Small intestine (tissue), 7 donors: ENCODE data around the gene S1PR2. TPM values are rescaled to one million over a fixed set of nuclear protein-coding genes. Genes with fewer than 3 reads are reported as not detected.
"Not testable (repeated sequence)": the region's sequence is repeated elsewhere in the genome, so short reads cannot be mapped to it uniquely, and the experiment has no call there.

Experiments
- DNase-seq, 2 donors: peaks; one replicate each; pipeline versions ENCODE4 v3.0.0 to v3.0.0-alpha.2; 2013
- FAIRE-seq: peaks from 2 replicates; lab custom pipeline; 2012; peaks lifted over from hg19 to GRCh38; lab: Jason Lieb, UNC
- H3K27ac ChIP-seq, 3 donors: one replicate each; pipeline ENCODE4 v1.5.1; 2013; ENCODE audit warnings: low read length in 2 of 3, mild to moderate bottlenecking in 2 of 3, control low read depth in 1 of 3, inconsistent platforms in 1 of 3, low read depth in 1 of 3, moderate library complexity in 1 of 3
- H3K27me3 ChIP-seq, 3 donors: one replicate each; pipeline ENCODE4 v1.6.1; 2013; ENCODE audit warnings: low read length in 3 of 3, inconsistent platforms in 1 of 3; ENCODE audit not compliant: control insufficient read depth in 3 of 3, insufficient read depth in 3 of 3
- H3K36me3 ChIP-seq, 3 donors: one replicate each; pipeline ENCODE4 v1.6.1; 2013; ENCODE audit warnings: low read length in 3 of 3, inconsistent platforms in 1 of 3, low read depth in 1 of 3, mild to moderate bottlenecking in 1 of 3, moderate library complexity in 1 of 3; ENCODE audit not compliant: control insufficient read depth in 3 of 3, insufficient read depth in 2 of 3
- H3K4me1 ChIP-seq, 3 donors: one replicate each; pipeline ENCODE4 v1.6.1; 2013; ENCODE audit warnings: low read length in 2 of 3, inconsistent platforms in 1 of 3, low read depth in 1 of 3, mild to moderate bottlenecking in 1 of 3, moderate library complexity in 1 of 3; ENCODE audit not compliant: control insufficient read depth in 3 of 3, insufficient read depth in 2 of 3
- H3K4me3 ChIP-seq, 3 donors: one replicate each; pipeline ENCODE4 v1.5.1; 2013; ENCODE audit warnings: low read length in 3 of 3, control low read depth in 1 of 3, inconsistent platforms in 1 of 3, low read depth in 1 of 3, mild to moderate bottlenecking in 1 of 3, moderate library complexity in 1 of 3
- H3K9me3 ChIP-seq, 2 donors: one replicate each; pipeline ENCODE4 v1.6.1; 2013; ENCODE audit warnings: low read depth in 1 of 2, low read length in 1 of 2; ENCODE audit not compliant: control insufficient read depth in 2 of 2, insufficient read depth in 1 of 2
- WGBS, 3 donors: extraction: QIAGEN DNeasy Blood & Tissue Kit; methylation state at CpG; one replicate each; pipeline ENCODE4 v1.1.7; 2013; 5-methylcytosine and 5-hydroxymethylcytosine counted together
- polyA plus RNA-seq, 4 donors: library from polyadenylated mRNA; stranded (reverse) in 3 of 4; unstranded in 1 of 4; fragments of 200-250 nt in 3 of 4; fragments of 120-200 nt in 1 of 4; gene quantifications; one replicate each; pipeline versions ENCODE4 v1.2.1 to v1.2.3, GENCODE V29; 2013
- donor health status: healthy with polysubstance abuse.
- donor health status: control.
- donor health status: control.
- donor health status: Bipolar disorder and iron deficiency.
- donor health status: healthy.

S1PR2 gene
- polyA plus RNA-seq, 4 donors: 0.81 to 4.3 (median 3.2) TPM; not detected in 1

DNA sequence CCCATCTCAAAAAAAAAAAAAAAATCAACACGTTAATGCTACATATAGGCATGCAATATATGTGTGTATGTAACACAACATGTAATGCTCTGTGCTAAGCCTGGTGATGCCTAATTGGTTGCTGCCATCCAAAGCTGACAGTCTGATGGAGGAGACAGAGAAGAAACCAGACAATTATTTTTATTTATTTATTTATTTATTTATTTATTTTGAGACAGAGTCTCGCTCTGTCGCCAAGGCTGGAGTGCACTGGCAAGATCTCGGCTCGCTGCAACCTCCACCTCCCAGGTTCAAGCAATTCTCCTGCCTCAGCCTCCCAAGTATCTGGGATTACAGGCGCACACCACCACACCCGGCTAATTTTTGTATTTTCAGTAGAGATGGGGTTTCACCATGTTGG lies 4.3 kb upstream of the S1PR2 start:
- H3K4me3 ChIP-seq, H3K36me3 ChIP-seq, H3K9me3 ChIP-seq, H3K27me3 ChIP-seq, FAIRE-seq, H3K4me1 ChIP-seq, DNase-seq: not testable (repeated sequence)
- H3K27ac ChIP-seq: peak overlapping the region in 1 of 3 donors; percentile 49
- 88 to 90% (median 90%) methylated on average over 7 of the region's 7 CpGs for WGBS, 3 donors

DNA sequence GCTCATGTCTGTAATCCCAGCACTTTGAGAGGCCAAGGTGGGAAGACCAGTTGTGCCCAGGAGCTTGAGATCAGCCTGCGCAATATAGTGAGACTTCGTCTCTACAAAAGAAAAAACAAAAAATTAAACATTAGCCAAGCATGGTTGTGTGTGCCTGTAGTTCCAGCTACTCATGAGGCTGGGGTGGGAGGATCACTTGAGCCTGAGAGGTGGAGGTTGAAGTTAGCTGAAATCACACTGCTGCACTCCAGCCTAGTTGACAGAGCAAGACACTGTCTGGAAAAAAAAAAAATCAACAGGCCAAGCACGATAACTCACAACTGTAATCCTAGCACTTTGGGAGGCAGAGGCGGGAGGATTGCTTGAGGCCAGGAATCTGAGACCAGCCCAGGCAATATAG lies 3.9 kb upstream of the S1PR2 start:
- FAIRE-seq (no peak), DNase-seq (no peak)
- Histone ChIP-seq H3K36me3 (no peaks in the 10 kb centered on the region), H3K4me1 (peaks cover 0 to 4% (median 4%) of the 10 kb centered on the region in 3 donors), H3K27me3 (peaks cover 0 to 6% (median 0%) of the 10 kb centered on the region in 3 donors), H3K4me3 (no peak overlapping the region), H3K9me3 (no peaks in the 10 kb centered on the region), H3K27ac (peak overlapping the region in 1 of 3 donors; percentile 49)
- 75 to 83% (median 80%) methylated on average over 4 of the region's 4 CpGs for WGBS, 3 donors

DNA sequence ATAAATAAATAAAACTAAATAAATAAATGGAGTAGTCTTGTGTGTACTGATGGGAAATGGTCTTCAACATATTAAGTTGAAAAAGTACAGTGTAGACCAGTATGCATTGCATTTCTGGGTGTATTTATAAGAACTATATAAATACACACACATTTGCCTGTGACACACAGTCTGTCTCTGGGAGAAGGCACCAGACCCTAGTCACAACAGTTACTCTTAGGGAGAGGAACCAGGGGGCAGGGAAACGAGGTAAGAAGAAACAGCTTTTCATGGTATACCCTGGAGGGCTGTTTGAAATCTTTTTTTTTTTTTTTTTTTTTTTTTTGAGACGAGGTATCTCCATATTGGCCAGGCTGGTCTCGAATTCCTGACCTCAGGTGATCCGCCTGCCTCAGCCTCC lies 2.8 kb upstream of the S1PR2 start:
- Histone ChIP-seq H3K4me1 (peaks cover 0 to 4% (median 4%) of the 10 kb centered on the region in 3 donors), H3K4me3 (no peak overlapping the region), H3K27ac (no peak overlapping the region), H3K36me3 (no peaks in the 10 kb centered on the region), H3K27me3 (peaks cover 0 to 6% (median 0%) of the 10 kb centered on the region in 3 donors), H3K9me3 (no peaks in the 10 kb centered on the region)
- 61 to 71% (median 66%) methylated on average over 4 of the region's 4 CpGs for WGBS, 3 donors
- DNase-seq (no peak), FAIRE-seq (no peak)

DNA sequence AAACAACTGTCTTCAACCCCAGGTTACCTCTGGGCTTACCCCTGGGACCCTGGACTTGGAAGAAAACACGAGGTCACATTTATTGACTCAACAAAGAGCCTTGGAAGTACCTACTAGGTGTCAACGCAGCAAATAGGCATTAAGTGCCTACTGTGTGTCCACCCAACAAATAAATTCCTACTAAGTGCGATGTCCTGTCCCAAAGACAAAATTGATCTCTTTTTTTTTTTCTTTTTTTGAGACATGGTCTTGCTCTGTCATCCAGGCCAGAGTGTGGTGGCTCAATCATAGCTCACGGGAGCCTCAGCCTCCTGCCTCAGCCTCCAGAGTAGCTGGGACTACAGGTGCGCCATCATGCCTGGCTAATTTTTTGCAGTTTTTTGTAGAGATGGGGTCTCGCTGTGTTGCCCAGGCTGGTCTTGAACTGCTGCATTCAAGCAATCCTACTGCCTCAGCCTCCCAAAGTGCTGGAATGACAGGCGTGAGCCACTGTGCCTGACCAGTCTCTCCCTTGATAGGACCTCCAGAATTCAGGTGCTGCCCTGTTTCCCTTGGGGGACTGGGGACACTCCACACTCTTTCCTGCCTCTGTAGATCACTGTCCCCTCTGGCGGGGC lies 589 bp upstream of the S1PR2 start:
- Histone ChIP-seq H3K27ac (peak overlapping the region in 2 of 3 donors; percentile 41 to 91), H3K4me1 (peaks cover 0 to 4% (median 3%) of the 10 kb centered on the region in 3 donors), H3K4me3 (peak overlapping the region in 2 of 3 donors; percentile 69), H3K9me3 (no peaks in the 10 kb centered on the region), H3K27me3 (peaks cover 0 to 6% (median 0%) of the 10 kb centered on the region in 3 donors), H3K36me3 (no peaks in the 10 kb centered on the region)
- WGBS, 3 donors: 68 to 74% (median 68%) methylated on average over 8 of the region's 8 CpGs
- DNase-seq (no peak), FAIRE-seq (no peak)

DNA sequence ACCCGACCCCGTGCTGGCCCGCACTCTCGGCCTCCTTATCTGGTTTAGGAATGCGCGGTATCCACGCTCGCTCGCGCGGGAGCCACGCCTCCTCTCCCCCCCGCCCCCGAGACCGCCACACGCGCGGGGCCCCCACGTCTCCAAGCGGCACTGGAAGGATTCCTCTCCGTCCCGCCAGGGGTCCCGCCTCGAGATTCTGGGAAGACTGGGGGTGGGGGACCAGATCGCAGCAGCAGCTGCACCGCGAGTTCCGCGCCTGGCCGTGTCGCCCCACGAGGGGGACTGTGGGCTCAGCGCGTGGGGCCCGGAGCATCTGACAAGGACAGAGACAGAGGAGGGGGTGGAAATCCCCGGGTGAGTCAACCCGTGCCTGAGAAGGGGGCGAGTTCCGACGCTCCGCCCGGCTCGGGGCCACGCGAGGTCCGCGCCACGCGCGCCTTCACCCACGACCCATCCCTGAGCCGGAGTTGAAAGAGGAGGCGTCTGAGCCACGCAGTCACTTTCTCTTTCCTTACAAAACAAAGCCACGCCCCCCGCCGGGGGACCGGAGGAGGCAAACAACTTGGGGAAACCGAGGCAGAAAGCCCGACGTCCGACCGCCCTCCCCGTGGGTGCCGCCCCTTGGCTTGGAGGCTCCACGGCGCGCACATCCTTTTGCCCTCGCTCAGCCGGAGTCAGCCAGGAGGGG lies 814 bp downstream of the S1PR2 start:
- Histone ChIP-seq H3K4me1 (peaks cover 0 to 4% (median 3%) of the 10 kb centered on the region in 3 donors), H3K27ac (peak overlapping the region in 2 of 3 donors; percentile 84 to 91), H3K4me3 (peak overlapping the region; percentile 53 to 69 (median 69)), H3K27me3 (peaks cover 0 to 6% (median 0%) of the 10 kb centered on the region in 3 donors), H3K9me3 (no peaks in the 10 kb centered on the region), H3K36me3 (no peaks in the 10 kb centered on the region)
- FAIRE-seq (no peak), DNase-seq (peak; percentile 26 to 40)
- WGBS, 3 donors: 1 to 2% (median 1%) methylated on average over 47 to 70 of the region's 70 CpGs

- Histone ChIP-seq H3K4me3 (no peak overlapping the region), H3K9me3 (no peaks in the 10 kb centered on the region), H3K27ac (peak overlapping the region in 1 of 3 donors; percentile 57), H3K27me3 (peaks cover 0 to 6% (median 0%) of the 10 kb centered on the region in 3 donors), H3K4me1 (peaks cover 0 to 4% (median 3%) of the 10 kb centered on the region in 3 donors), H3K36me3 (peaks cover 0 to 8% (median 0%) of the 10 kb centered on the region in 3 donors)
- FAIRE-seq: no peak
- WGBS, 3 donors: 55 to 67% (median 64%) methylated on average over 2 of the region's 2 CpGs
- peak; percentile 22 to 30 for DNase-seq
These were observed 2.2 kb downstream of the S1PR2 start for GRCh38 chr19:10228920-10229319.

GRCh38 chr19:10228393-10228792 lies 2.7 kb downstream of the S1PR2 start:
- Histone ChIP-seq H3K9me3 (no peaks in the 10 kb centered on the region), H3K27ac (peak overlapping the region in 1 of 3 donors; percentile 57), H3K27me3 (peaks cover 0 to 6% (median 0%) of the 10 kb centered on the region in 3 donors), H3K4me1 (peaks cover 0 to 4% (median 3%) of the 10 kb centered on the region in 3 donors), H3K36me3 (peaks cover 0 to 14% (median 0%) of the 10 kb centered on the region in 3 donors), H3K4me3 (no peak overlapping the region)
- 76 to 89% (median 79%) methylated on average over 5 of the region's 5 CpGs for WGBS, 3 donors
- FAIRE-seq (no peak), DNase-seq (no peak)
